Coronary artery (tissue), 2 donors: Measurements from ENCODE around the gene POLR2C.

ENCODE experiments used
- DNase-seq: peaks from one replicate; pipeline ENCODE4 v3.0.0-alpha.2; 2017; ENCODE audit warnings: low spot score
- H3K27ac ChIP-seq, 2 donors: fragments of 200-600 bp; sonication (generic); one replicate each; pipeline ENCODE4 v1.5.1; 2016 to 2019
- H3K4me3 ChIP-seq: fragments of 200-600 bp; sonication (generic); 2 replicates; pipeline ENCODE4 v1.5.1; 2016; ENCODE audit warnings: mild to moderate bottlenecking, moderate library complexity
- CTCF ChIP-seq: fragments of 200-600 bp; sonication (generic); IDR thresholded peaks from one replicate; pipeline ENCODE4 v1.5.1; 2019; ENCODE audit warnings: antibody characterized with exemption

POLR2C gene

DNA sequence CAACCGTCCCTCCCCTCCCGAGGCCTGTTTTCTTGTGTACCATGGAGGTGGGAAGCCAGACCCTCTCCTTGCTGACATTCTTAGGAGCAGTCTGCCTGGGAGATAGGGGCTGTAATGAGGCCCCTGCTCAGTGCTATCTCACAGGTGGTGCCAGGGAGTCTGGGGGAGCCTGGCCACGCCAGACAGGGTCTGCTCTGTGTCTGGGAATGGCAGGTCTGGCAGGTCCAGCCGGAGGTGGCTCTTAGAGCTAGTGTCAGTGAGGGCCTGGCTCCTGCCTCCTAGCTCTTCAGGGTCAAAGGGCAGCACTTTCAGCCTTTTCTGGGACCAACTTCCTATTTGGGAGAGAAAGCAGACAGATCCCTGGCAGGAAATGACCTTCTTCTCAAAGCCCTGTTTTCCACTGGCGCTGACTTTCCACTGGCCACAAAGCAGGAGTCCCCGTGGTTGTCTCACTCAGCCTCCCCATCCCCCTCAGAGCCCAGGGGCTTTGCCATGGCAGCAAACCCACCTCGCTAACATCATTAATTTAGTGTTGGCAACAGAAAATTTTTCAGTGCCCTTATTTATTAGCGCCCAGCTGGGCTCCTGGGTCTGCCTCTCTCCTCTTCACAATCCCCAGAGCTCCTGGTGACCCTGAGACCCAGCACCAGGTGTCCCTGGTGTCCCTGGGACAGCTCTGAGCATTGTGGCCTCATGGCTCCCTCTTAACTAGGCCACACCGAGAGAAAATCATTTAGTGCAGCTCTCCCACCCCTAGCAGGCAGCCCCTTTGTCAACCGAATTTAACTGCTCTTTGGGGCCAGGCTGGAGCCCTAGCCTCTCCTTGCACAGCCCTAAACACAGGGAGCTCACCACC is 47.8 kb downstream of the POLR2C start:
- H3K4me3 ChIP-seq = no peak overlapping the region
- DNase-seq = no peak
- no peak for TF ChIP-seq CTCF
- H3K27ac ChIP-seq = no peak overlapping the region

- no peak for TF ChIP-seq CTCF
- Histone ChIP-seq H3K27ac (no peak overlapping the region), H3K4me3 (no peak overlapping the region)
- no peak for DNase-seq
These were observed 50.0 kb downstream of the POLR2C start for GRCh38 chr16:57512296-57513001.

DNA sequence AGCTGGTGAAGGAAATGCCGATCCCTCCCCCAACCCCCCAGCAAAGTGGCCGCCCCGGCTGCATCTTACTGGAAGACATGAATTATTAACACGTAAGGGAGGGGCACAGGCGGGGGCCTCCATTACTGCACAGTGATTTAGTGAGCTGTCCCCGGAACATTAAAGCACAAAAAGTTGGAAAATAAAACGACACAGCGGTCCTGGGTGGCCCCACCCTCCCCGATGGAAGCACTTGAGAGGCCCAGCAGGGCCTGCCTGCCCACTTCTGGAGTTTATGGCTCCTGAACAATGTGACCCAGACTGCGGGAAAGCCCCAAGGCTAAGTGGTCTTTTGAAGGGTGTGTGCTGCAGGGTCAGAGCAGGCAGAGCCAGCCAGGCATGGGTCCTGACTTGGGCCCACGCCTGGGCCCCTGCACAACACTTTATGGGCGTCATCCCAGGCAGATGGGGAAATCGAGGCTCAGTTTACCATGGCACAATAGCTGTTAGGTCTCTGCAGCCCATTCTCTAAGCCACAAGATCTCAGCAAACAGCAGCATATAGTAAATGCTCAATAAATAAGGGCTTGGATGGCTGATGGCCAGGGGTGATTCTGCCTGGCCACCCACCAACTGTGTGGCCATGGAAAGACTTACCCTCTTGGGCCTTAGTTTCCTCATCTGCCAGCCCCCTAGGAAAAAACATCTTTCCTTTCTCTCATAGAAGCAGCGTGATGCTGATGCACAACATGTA is 51.1 kb downstream of the POLR2C start:
- H3K27ac ChIP-seq = no peak overlapping the region
- no peak overlapping the region for H3K4me3 ChIP-seq
- no peak for DNase-seq
- no peak for TF ChIP-seq CTCF

DNA sequence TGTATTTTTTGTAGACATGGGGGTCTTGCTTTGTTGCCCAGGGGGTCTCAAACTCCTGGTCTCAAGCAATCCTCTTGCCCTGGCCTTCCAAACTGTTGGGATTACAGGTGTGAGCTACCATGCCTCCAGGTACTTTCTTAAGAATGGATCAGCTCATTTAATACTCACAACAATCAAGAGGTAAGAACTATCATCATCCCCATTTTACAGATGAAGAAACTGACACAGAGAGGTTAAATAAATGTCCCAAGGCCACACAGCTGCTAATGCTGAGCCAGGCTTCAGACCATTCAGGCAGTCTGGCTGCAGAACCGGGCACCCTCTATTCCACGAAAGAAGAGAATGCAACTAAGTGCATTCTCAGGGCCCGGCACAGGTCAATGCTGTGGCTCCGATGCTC is 51.9 kb downstream of the POLR2C start:
- no peak for TF ChIP-seq CTCF
- no peak overlapping the region for H3K4me3 ChIP-seq
- H3K27ac ChIP-seq = peak overlapping the region in 1 of 2 donors; percentile 35
- no peak for DNase-seq

DNA sequence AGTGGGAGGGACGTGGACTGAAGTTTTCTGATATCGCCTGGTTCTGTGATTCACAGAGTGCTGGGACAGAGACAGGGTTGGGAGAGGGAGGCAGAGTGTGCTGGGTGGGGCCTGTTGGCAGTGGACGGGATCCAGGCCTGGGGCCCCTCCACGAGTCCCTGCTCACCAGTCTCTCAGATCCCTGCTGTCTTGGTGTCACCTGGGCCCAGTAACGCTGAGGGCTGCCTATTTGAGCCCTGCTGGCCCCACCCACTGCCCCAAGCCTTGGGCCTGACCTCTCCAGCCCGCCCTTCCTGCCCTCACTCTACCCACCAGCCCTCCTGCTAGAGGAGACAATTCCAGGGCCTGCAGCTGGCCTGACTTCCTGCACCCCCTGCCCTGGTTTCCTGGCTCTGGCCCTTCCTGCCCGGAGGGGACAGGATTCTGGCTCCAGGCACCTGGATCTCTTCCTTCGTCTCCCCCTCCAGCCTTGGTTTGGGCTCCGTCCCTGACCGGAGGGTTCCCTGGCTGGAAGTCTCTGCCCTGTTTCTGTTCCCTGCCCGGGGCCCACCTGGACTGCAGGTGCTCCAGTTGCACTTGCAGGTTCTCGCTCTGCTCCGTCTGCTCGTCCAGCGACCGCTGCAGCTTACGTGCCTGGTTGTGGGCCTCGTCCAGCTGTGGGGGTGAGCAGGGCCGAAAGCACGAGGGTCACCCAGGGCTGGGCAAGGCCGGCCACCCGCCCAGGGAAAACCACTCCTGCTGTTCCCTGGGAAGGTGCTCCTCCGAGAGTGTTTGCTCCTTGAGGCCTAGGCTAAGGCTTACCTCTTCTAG is 52.5 kb downstream of the POLR2C start:
- no peak for DNase-seq
- TF ChIP-seq CTCF = no peak
- Histone ChIP-seq H3K27ac (peak overlapping the region in 1 of 2 donors; percentile 35), H3K4me3 (no peak overlapping the region)

GRCh38 chr16:57516176-57516725 is 53.8 kb downstream of the POLR2C start:
- DNase-seq = no peak
- Histone ChIP-seq H3K27ac (no peak overlapping the region), H3K4me3 (no peak overlapping the region)
- TF ChIP-seq CTCF = no peak
